Inflammatory macrophage treated with lipopolysaccharide for 4 hours (primary cell): Measurements from ENCODE around the gene ITSN2.
"Not testable (repeated sequence)": the region's sequence is repeated elsewhere in the genome, so short reads cannot be mapped to it uniquely, and the experiment has no call there.

Experiments used
- DNase-seq: peaks from one replicate; pipeline ENCODE4 v3.0.0-alpha.2; 2020

The ITSN2 gene

GRCh38 chr2:24360050-24360962, at the start of gene ITSN2:
ITSN2 (minus strand) TSS chr2:24360536; CDS start chr2:24328082, 32,454 bp downstream.
- peak; percentile 86 for DNase-seq

- no peak for DNase-seq
These were observed 48.8 kb upstream of the ITSN2 start for GRCh38 chr2:24409171-24409570.

- DNase-seq, result not testable (repeated sequence)
These were observed 48.4 kb upstream of the ITSN2 start for GRCh38 chr2:24408704-24409103.

- no peak for DNase-seq
These were observed 44.2 kb upstream of the ITSN2 start for GRCh38 chr2:24404491-24404921.

DNA sequence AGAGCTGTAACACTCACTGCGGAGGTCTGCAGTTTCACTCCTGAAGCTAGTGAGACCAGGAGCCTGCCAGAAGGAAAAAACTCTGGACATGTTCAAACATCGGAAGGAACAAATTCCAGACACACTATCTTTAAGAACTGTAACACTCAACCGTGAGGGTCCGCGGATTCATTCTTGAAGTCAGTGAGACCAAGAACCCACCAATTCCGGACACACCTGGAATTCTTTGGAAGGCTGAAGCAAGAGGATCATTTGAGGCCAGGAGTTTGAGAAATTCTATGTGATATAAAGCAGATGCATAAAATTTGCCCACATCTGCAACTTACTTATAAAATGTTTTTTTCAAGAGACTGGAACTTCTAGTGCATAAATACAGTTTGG, 43.5 kb upstream of the ITSN2 start:
- DNase-seq, result no peak

GRCh38 chr2:24403168-24403831, 43.0 kb upstream of the ITSN2 start:
- DNase-seq, result no peak

GRCh38 chr2:24402242-24403097, 42.1 kb upstream of the ITSN2 start:
- DNase-seq, result no peak

DNA sequence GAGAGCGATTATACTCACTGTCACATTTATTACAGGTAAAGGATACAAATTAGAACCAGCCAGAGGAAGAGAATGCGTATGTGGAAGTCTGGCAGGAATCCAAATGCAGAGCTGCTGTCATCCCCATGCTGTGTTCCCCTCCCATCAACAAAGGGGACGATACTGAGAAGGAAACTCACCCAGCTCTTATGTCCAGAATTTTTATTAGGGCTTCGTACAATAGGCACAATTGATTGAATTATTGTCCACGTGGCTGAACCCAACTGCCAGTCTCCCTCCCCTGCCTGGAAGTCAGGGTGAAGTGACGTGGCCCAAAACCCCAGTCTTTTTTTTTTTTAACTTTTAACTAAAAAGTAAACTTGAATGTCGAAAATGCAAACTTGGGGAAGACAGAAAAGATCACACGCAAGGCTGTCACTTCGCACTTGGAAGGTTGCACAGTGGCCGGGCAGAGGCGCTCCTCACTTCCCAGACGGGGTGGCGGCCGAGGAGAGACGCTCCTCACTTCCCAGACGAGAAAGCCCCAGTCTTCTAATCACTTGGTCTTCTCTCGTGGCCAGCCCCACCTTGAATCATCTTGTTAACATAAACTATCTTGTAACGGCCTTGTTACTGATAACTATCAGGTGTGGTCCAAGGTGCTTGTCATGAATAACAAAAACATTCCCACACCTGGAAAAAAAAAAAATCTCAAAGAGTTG, 40.0 kb upstream of the ITSN2 start:
- no peak for DNase-seq

- no peak for DNase-seq
These were observed 39.3 kb upstream of the ITSN2 start for GRCh38 chr2:24399434-24400206.

GRCh38 chr2:24394998-24395397, 34.7 kb upstream of the ITSN2 start:
- DNase-seq, result no peak

- DNase-seq, result no peak
These were observed 32.3 kb upstream of the ITSN2 start for GRCh38 chr2:24392542-24393059.

DNA sequence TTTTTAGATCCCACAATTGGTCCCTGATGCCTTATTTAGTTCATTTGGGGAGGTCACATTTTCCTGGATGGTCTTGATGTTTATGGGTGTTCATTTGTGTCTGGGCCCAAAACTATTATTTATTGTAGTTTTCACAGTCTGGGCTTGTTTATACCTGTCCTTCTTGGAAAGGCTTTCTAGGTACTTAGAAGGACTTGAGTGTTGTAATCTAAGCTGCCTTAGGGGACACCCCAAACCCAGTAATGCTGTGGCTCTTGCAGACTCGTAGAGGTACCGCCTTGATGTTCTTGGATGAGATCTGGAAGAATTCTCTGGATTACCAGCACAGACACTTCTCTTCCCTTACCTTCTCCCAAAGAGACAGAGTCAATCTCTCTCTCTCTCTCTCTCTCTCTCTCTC, 25.0 kb upstream of the ITSN2 start:
- DNase-seq, result no peak

DNA sequence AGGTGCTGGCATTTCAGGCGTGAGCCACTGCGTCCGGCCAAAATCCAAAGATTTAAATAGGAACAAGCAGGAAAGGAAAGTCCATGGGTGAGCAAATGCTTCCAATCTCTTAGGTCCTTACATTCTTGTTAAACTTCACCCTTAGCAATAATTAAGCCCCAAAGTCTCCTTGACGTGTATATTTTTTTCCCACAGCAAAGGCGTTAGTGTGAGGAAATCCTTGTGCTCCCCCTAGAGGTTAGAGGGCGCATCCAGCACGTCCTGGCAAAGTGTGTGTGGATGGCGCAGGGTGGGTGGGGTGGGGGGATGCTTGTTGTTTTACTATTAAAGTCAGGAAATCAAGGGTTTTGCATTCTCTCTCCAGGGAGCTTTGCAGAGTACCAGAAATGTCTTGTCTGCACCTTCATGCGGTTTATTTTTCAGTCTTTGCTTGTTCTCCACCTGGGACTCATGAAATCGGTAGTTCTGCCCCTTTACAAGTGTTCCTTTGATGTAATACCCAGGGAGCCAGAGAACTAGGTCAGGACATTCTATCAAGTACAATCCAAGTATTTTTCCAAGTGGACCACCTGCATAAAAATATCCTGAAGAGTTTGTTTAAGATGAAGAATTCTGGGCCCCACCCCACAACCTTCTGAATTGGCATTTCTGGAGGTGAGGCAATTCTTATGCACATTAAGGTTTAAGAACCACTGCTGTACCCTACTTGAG, 22.2 kb upstream of the ITSN2 start:
- DNase-seq, result peak; percentile 66

GRCh38 chr2:24380820-24381219, 20.5 kb upstream of the ITSN2 start:
- DNase-seq, result no peak

DNA sequence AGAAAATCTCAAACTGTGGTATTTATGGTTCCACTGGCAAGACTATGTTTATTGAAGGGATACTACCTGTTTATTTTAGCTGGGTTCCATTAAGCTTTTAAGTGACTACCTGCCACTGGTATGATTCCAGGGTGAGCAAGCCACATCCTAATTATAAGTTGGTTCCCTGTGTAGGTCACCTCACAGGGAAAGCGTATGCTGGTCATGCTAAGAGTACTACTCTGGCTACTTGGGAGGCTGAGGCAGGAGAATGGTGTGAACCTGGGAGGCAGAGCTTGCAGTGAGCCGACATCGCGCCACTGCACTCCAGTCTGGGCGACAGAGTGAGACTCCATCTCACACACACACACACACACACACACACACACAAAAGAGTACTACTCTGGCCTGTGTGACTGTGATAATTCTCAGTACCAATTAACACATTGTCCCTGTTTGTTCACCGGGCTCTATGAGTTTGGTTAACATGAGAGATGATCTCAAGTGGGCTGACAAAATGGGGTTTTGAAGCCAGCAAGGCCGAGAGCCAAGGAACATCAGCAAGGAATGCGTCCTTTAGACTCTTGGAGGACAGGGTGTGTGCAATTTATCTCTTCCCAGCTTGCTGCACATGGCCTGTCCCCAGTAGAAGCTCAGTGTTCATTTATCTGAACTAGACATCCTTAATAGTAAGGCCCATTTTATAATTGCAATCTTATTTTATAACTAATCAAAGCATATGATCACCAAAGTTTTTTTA, 15.2 kb upstream of the ITSN2 start:
- DNase-seq, result no peak

DNA sequence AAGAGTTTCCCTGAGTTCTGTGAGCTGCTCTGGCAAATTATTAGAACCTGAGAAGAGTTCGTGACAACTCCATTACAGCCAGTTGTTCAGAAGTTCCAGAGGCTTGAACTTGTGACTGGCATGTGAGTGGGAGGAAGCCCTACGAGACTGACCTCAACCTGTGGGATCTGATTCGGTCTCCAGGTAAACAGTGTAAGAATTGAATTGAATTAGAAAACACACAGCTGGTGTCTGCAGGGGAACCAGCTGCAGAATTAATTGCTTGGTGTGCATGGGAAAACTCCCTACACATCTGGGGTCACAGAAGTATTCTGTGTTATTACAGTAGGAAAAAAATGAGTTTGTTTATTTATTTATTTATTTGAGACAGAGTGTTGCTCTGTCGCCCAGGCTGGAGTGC, 14.0 kb upstream of the ITSN2 start:
- no peak for DNase-seq

- DNase-seq, result no peak
These were observed 11.7 kb upstream of the ITSN2 start for GRCh38 chr2:24372033-24372432.

GRCh38 chr2:24365826-24366225, 5.5 kb upstream of the ITSN2 start:
- DNase-seq, result no peak

- DNase-seq, result peak; percentile 93
These were observed 4.7 kb upstream of the ITSN2 start for GRCh38 chr2:24365051-24365450.

- DNase-seq, result peak; percentile 73
These were observed 3.0 kb upstream of the ITSN2 start for GRCh38 chr2:24363301-24363700.
